NCI-H345 (cell line): Measurements from ENCODE around the gene BICC1.

Source experiments
- DNase-seq: peaks from one replicate; lab custom pipeline; 2025; lab: John Stamatoyannopoulos, UW

The BICC1 gene

DNA sequence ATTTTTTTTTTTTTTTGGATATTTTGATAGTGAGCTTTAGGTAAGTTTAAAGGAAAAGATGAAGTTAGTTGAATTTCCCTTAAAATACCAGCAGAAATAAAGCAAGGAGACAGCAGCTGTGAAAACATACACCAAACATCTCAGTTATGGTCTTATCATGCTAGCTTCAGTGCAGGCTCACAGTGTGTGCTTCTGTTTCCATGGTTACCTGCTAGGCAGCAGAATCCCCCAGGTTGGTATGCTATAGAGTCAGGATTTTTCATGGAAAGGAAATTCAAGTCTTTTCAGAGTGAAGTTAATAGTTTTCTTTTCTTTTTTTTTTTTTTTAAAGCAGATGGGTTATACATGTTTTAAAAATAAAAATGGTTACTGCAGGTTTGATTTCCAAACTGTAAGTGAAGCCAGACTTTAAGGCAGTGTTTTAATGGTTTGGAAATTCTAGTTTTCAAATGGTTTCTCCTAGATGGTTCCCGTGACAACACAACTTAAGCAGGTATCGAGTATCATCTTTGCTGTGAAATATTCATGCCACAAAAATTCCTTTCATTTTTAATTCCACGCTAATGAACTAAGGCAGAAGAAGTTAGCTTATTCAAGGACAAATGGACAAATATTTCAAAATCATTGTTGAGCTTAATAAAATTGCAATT lies 230.9 kb downstream of the BICC1 start:
- DNase-seq: no peak

DNA sequence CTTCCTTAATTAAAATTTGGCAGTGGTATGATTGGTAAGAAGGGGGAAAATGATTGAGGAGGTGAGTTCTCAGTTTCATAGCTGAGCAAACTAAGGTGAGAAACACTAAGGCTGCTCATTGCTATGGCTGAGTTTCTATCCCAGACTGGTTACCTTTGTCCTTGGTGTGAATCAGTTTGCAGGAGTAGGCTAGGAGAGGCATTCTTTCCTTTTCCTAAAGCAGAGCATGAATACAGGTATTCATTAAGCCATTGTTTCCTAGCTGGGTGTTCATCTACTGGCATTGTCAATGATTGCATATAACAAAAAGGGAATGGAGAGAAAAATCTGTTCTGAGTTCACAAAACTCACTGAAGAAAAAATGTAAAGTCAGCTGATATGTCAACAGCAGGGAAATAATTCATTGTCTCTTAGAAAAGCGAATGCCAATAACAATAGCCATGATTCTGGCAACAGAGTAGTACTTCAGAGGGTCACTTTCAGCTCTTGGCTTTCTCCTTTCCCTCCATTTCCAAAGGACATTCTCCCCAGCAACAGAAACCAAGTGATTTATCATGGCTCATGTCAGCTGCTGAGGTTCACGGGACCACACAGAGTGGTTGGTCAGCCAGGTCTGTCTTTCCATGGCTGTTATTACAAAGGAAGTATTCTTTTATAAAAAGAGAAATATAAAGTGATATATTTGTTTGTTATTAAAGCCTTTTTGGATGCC lies 234.0 kb downstream of the BICC1 start:
- no peak for DNase-seq

DNA sequence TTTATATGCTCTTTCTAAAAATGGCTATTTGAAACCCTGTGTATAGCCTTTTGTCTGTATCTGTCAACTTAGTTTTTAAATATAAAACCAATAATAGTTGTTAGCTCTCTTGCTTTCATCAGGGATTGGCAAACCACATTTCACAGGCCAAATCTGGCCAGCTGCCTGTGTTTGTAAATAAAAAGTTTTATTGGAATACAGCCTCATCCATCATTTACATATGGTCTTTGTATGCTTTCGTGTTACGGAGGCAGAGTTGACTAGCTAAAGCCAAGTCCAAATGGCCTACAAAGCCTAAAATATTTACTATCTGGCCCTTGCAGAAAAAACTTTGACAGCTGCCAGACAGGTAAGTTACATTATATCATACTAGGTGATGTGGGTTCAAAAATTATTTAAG lies 235.0 kb downstream of the BICC1 start:
- DNase-seq: no peak

DNA sequence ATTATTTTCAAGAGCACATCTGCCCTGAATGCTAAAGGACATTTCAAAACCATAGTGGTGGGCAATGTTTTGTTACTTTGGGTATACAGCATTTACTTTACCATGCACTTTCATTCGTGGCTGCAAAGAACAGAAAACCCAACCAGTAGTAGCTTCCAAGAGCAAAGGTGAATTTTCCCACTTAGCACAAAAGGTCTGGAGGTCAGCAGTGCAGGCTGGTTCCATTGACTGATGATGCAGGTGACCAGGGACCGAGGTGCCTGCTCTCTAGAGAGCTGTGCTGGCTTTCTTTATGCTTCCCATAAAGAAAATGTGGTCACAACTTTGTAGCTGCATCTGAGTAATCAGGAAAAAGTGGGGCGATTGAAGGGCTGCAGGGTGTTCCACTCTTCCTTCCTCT lies 240.0 kb downstream of the BICC1 start:
- DNase-seq: no peak

DNA sequence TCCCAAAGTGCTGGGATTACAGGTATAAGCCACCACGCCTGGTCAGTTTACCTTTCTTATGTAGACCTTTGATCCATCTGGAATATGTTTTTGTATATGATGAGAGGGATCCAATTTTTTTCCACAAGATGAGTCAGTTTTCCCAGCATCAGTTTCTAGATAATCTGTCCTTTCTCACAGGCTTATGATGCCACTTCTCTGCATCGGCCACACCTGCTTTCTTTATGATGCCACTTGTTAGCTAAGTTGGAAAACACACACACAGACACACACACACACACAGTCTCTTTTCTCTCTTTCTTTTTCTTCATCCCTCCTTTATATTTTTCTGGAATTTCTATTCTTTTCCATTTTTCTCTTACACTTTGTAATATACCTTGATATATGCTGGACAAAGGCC lies 240.8 kb downstream of the BICC1 start:
- no peak for DNase-seq

DNA sequence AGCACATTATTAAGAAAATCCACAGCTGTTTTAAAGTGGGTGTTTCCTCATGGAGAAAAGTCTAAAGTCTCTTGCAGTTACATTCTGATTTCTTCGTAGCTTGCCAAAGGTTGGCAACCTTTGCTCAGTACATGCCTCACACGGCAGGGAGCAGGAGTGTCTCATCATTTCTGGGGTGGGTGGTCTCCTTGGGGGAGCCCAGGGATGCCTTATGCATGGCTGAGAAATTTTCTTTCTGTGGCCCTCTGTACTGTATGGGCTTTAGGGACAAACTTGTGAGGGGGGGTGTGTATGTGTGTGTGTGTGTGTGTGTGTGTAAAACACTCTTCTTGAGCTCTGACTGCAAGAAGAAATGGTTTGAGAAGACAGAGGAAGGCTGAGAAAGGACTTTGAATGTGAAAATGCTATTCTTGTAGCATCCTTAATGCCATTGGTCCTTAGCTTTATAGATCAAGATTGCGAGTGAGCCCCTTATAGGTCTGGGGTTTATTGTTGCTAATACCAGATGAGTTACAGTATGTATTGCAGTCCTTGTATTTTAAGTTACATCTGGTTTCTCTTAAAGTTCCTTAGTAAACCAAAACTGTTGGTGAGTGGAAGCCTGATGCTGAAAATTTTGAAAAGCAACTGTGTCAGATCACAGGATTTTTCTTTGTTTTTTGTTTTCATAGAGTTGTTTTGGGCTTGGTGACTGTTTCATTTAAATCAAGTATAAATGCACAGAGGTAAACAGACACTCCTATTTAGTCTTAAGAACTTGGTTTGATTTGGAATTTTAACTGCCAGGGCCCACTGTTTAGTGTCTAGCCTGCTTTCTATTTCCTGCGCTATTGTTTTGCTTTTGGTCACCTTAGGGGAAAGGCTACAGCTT lies 242.0 kb downstream of the BICC1 start:
- no peak for DNase-seq

DNA sequence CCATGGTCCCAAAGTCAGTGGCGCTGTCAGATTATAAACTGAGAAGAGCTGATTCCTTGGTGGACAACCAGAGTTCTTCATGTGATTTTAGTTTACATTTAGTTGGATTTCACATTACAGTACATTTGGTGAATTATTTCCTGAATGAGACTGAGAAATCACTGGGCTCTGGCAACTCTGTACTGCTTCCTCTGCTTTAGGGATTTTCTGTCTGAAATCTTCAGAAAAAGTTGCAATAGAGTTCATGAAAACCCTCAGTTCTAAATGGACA lies 242.6 kb downstream of the BICC1 start:
- DNase-seq: no peak

DNA sequence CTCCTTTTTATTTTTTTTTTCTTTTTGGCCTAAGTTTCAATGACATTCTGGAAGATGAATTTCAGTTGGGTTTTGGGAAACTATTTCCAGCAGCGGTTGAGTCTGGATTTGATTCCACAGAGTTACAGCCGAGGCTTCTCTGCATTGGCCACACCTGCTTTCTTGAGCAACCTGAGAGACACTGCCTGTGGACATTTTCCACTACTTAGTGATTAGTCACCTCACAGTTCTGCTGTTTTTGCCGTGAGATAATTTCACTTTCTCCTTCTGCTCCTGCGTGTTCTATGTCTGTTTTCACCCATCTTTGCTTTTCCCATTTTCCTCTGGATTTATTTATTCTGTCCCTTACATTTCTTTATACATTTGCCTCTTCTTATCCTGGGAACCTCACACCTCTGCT lies 243.0 kb downstream of the BICC1 start:
- no peak for DNase-seq

DNA sequence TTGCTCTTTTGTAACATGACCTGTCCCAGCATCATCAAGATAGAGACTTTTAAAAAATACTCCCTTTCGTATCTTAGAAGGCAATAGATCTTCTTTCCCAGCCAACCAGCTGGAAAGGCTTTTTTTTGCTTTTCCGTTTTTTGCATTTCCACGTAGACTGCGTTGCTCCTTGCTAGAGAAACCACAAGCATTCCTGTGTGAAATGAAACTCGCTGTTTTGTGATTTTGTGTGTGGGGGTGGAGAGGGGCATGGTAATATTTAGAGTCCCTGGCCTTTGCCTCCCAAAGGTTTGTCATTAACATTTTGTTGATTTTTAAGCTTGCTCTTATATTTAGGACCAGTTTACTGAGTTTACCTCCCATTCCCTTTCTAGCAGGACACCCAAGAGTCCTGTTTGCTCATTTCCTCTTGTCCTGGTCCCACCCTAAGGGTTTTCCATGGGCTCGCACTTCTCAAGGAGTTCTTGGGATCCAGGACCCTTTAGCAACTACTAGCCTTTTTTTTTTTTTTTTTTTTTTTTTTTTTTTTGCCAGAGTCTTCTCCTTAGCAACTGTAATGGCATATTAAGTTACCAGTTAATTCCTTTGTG lies 243.6 kb downstream of the BICC1 start:
- DNase-seq: no peak

DNA sequence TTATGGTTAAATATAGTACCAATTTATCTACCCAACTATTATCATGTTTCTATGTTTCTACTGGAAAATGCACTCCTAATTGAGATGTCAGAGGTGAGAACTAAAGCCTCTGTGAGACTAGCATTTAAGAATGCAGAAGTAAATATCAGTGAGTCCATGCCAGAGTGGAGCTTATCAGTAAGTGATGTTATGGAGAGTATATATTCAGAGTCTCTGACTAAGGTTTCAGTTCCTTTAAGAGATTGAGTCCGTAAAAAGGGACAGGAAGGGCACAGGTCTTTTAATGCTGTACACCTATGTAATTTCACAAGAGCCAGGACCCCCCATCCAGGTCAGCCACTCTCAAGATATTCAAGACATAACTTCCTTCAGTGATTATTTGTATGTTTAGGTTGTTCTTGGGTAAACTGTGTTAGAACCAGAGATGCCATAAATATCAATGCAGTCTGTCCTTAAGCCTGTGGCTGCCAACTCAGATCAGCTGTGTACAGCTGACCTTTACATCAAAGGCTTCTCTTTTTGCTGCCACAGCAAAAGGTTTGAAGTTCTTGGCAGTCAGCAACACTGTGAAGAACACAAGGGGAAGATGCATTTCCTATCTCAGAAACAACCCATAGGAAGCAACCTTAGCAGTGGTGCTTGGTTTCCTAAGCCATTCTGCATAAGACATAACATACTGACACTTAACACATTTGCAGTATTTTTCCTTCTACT lies 244.8 kb downstream of the BICC1 start:
- no peak for DNase-seq

DNA sequence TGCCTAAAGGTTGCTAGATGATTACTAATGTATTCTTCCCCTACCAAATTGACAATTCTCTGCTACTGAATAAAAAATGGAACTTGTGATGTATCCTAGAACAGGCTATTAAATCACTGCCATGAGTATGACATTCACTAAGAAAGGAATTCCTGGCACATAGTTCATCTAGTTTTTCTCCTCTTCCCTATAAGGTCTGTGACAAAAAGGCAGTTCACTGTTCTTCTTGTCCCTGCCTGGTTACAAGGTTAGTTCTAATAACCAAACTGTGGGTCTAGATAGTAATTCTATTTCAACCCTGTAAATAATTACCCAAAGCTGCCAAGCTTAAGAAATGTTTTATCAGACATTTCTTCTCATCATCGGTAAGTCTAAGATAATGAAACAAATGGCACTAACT lies 245.6 kb downstream of the BICC1 start:
- DNase-seq: no peak

DNA sequence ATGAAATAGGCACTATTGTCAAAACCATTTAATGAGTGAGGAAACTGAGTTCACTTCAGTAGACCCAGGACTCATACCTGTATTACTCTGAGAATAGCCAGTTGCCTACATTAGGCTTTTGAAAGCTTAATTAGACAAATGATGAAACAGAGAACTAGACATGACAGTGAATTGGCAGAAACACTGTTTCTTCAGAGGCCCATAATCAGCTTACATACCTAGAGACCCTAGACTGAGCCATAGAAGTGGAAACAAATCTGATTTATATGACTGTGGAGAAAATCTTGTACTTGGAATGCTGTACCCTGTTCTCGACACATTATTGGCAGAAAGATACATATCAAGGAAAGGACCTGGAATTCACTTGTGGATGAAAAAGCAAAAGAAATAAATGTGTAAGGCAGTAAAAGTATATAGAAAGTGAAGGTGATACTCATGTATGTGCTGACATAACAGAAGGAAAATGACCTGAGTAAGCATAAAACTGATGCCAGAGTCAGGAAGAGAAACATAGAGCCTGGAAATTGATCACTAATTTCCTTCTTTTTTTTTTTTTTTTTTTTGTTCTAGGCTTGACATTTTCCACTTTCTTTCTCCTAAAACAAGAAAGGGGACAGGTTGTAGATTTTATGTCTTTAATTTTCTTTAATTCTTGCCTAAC lies 251.5 kb downstream of the BICC1 start:
- no peak for DNase-seq

DNA sequence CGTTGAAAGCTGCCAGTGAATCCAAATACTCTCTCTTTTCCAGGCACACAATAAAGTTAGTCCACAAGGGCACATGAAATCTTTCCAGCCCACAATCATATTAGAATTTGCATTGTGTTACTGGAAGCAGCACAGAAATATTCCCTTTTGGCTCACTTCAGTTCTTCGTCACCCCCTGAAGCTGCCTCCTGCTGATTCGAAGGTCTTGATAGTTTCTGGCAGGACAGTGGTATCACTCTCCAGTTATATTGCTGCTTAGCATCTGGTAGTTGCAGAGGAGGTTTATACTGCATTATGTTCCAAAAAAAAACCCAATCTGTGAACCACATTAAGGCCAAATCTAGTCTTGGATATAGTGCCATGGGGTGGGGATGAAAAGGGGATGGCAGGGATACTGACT lies 253.2 kb downstream of the BICC1 start:
- DNase-seq: no peak

DNA sequence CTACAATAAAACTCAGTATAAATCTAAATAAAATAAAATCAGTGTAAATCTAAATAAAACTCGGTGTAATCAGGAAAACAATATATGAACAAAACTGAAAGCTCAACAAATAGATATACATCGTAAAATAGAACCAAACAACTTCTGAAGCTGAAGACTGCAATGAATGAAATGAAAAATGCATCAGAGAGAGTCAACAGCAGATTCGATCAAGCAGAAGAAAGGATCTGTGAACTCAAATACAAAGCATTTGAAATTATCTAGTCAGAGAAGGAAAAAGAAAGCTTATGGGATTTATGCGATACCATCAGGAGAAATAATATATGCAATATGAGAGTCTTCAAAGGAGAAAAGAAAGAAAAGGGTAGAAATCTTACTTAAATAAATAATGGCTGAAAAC lies 255.0 kb downstream of the BICC1 start:
- DNase-seq: no peak

DNA sequence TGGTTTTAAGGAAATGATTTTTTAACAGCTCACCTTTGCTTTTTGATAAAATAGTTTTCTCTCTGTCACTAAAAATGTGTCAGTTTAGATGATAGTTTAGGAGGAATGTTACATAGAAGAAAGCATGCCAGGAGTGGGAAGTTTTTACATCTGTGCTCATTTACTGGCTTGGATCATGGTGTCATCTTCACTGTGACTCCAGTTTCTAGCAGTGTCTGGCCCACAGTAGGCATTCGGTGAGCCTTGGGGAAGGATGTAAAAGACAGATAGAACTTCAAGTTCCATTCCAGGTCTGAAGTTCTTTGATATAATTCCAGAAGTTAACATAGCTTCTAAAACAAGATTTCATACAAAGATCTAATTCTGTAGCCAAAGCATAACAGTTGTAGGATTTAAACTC lies 259.2 kb downstream of the BICC1 start:
- DNase-seq: no peak

DNA sequence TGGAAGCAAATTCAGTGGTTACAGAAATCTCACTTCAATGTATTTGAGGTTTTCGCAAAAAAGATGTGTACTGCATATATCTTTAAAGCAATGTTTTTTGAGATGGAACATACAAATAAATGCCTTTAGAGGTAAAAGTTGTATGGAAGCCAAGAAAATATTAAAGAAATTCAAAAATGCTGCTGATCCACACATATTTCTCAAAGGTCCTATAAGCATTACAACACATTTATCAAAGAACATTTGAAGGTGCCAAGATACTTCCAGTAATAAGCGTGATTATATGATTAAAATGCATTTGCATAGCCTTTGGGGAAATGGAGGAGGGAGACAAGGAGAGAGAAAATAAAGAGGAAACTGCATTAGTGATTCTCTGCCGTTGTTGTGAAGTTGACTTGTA lies 260.1 kb downstream of the BICC1 start:
- no peak for DNase-seq

DNA sequence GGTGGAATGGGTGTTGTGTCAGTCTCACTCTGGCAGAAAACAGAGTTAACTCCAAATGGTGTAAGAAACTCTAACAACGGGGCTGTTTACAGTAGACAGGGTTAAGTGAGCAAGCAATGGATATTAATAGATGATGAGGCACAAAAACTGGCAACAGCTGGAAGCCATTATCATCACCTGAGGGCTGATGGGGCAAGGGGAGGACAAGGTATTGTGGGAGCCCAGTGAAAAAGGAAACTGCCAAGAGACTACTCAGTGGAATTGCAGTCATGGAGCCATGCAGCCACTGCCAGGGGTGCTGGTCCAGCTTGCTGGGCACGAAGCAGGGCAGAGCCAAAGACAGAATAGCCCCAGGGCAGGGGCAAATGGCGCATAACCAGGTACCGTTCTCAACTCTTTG lies 260.7 kb downstream of the BICC1 start:
- no peak for DNase-seq

DNA sequence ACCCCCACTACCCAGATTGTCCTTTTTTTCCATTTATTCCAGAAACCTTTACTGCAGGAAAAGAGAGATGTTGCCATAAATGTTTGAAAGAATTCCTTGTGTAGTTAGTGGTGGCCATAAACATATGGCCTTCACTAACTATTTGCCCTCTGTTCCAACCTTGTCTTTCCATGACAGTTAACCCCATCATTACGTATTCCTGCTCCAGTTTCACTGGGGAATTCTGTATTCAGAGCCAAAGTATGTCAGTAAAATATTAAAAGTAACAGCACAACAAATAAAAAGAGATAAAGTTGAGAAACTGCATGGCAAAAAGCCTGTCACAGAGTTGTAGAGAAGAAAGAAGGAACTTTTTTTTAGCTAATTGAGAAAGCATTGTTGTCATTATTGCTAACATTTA lies 261.3 kb downstream of the BICC1 start:
- DNase-seq: no peak

DNA sequence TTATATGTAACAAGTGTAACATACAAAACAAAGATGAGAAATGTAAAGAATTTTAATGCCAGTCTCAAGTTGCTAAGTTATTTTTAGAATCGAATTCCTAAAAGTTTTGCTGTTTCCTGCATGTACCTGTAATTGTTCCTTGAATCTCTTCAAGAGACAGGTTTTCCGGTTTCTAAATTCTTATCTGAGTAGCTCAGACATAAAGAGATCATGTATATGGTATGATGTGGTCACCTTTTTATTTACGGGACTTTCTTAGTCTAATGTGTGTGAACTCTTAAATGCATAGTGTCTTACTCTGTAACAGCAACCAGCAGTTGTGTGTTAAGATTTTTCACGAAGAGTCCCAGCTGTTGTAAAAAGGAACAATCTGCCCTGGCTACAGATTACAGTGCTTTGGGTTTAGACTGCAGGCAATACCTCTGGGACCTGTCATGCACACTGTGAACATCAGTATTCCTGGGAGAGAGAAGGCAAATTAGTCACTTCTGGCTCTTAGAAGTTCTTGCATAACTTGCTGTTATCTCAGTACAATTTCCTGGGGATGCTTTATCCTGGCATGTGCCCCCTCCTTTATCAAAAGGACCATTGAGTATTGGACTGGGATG lies 263.4 kb downstream of the BICC1 start:
- DNase-seq: no peak

DNA sequence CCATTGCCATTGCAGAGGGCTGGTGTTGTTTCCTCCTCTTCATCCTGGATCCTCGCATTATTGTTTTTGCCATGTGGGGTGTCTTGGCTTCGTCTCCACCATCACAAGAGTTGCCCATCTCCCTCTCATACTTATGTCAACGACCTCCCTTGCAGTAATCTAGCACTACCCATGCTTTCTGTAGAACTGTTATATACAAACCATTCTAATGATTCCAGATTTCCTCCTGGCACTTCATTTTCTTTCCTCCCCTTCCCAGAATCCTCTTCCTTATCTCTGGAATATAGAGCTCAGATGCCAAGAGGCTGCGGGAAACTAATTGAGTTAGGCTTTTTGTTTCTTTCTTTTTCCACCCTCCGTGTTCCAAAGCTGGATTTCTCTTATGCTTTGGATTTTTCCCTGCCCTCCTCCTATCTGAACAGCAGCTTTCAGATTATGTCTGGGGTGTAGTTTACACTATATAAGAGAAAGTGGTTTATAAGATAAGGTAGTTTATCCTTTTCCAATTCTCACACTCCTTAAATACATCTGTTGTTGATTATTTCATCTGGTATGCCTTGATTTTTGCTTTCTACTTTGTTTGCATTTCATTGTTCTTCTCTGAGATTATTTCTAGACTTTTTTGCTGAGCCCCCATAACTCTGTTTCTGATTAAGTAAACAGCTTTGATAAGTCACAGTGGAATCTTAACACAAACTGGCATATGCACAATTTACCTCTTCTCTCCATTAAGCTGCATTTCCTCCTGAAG lies 264.1 kb downstream of the BICC1 start:
- DNase-seq: no peak

DNA sequence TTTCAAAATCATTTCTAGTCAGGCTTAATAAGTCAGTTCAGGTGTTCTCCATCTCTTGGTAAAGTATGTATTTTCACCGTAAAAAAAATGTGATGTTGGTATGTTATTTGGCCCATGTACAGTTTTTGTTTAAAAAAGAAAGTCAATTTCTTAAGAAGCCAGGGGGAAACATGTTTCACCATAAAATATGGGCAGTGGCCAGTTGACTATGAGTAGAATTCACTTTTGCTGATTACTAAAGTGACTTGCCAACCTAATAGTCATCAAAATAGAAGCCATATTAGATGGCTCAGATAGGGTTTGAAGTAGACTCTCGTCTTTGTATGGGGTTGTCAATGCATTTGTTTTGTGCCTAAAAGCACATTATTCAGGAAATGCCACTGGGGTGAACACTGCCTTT lies 266.3 kb downstream of the BICC1 start:
- no peak for DNase-seq
